AG20443 (cell line): Measurements from ENCODE around the gene TNFRSF13B.
A peak's percentile ranks its signal among the peaks of the same experiment; 100 is the strongest.
"Not testable (repeated sequence)": the region's sequence is repeated elsewhere in the genome, so short reads cannot be mapped to it uniquely, and the experiment has no call there.

Experiments
- DNase-seq: peaks from one replicate; pipeline ENCODE4 v3.0.0; 2012; ENCODE audit warnings: low spot score, mixed read lengths

Gene TNFRSF13B

GRCh38 chr17:16925461-16926060 is 46.4 kb downstream of the TNFRSF13B start:
- DNase-seq: no peak

DNA sequence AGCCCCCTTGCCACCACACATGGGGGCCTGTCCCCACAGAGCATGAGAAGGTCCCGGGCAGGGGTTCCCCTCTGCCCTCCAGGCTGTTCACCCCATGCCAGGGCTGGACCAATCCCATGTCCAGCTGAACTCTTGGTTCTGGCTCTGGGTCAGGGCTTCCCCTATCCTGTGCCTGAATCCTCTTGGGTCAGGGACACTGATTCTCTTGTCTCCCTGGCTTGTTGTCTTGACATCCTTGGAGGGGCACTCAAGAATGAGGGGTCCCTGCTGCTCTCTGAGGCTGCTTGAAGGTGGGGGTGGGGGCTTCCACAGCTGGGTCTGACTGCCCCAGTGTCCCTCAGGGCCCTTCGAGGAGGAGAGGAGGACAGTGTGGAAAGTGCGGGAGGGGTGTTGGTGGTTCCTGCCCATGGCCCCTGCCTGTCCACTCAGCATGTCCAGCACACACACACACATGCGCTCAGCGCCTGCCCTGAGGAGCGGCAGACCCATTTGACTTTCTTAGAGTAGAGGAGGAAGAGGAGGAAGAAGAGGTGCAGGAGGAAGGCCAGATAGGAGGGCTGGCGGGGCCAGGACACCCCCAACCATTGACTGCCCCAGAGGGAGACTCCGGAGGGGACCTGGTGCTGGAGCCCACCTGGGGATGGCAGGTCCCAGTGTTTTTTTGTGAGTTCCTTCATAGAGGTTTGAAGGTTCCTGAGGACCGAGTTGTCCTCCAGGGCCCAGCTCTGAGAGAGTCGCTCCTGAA is 47.0 kb downstream of the TNFRSF13B start:
- DNase-seq: no peak

GRCh38 chr17:16923904-16924695 is 47.8 kb downstream of the TNFRSF13B start:
- no peak for DNase-seq

DNA sequence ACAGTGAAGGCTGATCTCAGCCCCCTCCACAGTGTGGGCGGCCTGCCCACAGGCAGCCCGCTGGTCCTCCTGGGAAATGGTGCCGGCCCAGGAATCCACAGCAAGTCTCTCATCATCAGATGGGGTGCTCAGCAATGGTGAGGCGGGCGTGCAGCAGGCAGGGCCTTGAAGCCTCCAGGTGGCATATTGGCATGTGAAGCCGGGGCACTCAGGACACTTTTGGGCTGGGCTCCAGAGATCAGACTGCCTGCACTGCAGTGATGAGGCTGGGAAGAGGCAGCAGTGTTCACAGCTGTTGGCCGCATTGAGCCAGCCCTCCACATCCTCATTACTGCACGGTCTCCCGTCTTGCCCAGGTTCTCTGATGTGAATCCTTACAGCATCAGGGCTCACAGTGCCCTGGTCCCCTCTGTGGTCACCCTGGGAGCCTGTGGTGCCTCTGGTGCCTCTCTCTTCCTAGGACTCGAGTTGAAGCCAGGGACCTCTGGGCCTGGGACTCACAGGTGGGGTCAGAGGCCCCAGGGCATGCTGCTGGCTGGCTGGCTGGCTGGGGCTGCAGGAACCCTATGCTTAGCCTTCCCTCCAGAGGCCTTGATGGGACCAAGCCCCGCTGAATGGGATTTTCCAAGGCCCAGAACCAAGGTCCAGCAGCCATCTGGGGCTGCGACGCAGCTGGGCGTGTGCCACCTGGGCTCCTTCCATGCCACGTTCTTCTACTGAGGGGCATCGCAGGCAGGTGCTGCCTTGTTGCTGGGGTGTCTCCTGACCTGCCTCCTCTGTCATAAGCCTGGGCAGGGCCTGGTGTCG is 48.6 kb downstream of the TNFRSF13B start:
- no peak for DNase-seq

DNA sequence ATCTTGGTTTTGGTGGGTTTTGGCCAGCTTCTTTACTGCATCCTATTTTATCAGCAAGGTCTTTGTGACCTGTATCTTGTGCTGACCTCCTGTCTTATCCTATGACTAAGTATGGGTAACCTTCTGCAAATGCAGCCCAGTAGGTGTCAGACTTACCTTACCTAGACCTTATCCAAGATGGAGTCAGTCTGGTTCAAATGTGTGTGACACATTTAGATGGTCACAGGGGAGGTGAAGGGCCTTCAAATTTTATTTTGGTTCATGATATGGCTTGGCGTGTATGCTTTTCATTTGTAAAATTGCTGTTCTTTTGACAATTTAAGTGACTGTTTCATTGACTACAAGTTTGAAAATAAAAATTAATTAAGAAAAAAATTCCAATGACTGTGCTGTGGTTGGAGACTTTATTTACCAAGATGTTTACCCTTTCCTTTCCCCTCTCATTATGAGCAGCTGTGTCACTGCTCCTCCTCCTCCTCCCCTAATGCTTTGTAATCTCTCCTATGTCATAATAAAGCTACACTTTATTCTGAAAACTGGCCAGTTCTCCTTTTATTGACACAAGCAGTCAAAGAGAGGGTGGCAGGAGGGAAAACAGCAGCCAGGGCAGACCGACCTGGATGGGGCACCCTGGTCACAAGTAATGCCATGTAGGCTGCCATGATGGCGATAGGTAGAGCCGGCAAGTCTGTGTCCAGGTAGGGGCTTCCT is 49.4 kb downstream of the TNFRSF13B start:
- DNase-seq: no peak

DNA sequence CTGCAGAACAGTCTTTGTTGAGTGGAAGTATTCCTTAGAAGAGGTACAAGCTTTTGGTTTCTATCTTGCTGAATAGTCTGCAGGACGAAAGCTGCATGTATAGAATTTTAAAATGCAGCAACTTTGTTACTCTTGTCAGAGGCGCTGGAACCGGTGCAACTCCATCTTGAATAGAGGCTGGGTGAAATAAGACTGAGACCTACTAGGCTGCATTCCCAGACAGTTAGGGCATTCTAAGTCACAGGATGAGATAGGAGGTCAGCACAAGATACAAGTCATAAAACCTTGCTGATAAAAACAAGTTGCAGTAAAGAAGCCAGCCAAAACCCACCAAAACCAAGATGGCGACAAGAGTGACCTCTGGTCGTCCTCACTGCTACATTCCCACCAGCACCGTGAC is 50.5 kb downstream of the TNFRSF13B start:
- not testable (repeated sequence) for DNase-seq

GRCh38 chr17:16920628-16921020 is 51.3 kb downstream of the TNFRSF13B start:
- no peak for DNase-seq

DNA sequence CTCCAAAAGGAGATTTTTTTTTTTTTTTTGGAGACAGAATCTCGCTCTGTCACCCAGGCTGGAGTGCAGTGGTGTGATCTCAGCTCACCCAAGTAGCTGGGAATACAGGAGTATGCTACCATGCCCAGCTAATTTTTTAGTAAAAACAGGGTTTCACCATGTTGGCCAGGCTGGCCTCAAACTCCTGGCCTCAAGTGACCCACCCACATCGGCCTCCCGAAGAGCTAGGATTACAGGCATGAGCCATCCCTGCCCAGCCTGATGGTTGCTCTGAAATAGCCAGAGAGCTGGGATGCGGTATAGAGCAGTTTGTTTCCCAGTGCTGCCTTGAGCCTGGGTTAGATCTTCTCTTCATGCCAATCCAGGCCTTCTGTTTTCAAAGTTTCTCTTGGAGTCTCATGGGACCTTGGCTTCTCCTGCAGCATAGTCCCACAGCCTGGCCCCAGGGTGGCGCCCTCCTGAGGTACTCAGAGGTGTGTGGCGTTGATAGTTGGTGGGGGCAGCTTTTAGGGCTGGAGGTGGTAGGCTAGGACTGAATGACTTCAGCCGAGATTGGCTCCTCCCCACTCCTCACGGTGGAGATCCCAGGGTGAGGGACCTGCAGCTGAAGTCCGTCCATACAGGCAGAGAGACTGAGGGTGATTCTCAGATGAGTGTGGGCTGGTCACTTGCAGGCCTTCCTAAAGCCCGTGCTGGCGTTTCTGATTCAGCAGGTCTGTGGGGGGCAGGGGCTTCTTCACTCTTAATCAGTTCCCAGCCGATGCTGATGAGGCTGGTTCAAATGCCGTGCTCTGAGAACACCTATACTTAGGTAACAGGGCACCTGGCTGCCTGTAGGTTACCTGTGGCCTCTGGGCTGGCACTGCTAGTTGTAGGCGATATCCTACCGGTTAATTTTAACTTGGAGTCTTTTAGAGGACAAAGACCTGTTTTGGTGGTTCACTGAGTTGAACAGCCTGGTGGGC is 52.0 kb downstream of the TNFRSF13B start:
- DNase-seq: no peak

DNA sequence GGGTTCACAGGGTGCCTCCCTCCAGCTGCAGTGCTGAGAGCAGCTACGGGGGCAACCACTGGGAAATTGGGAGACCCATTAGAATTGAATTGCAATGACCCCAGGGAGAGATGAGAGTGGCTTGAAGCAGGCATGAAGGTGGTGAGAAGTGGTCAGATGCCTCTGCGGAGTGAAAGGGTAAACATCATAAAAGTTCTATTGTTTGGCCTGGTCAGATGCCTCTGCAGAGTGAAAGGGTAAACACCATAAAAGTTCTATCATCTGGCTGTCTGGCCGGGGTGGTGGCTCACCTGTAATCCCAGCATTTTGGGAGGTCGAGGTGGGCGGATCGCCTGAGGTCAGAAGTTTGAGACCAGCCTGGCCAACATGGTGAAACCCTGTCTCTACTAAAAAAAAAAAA is 53.5 kb downstream of the TNFRSF13B start:
- no peak for DNase-seq

DNA sequence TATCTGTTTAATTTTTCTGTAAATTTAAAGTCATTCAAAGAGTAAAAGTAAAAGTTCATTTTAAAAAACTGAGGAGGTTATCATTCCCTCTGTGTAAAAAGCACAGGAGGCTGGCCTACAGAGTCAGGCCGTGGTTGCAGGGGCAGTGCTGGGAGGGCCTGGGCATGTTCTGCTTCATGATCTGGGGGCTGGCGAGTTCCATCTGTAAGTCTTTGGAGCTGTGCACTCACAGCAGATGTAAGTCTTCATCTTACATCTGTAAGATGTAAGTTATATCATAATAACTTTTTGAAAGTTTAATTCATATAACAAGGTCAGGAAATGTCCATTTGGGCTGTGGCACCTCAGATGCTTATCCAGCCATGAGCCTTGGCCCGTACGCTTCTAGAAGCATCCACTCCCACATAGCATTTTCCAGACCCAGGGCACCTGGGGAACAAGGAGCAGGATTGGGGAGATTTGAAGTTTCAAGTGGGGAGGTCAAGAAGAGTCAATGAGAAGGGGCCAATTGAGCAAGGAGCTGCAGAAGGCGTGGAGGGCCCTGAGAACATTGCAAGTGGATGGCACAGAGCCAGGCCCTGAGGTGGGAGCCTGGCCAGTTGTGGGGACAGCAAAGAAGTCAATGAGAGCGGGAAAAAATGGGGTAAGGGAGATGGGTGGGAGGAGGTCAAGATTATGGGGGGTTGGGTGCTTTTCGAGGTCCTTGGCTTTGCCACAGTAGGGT is 54.1 kb downstream of the TNFRSF13B start:
- DNase-seq: no peak

GRCh38 chr17:16916557-16916920 is 55.4 kb downstream of the TNFRSF13B start:
- DNase-seq: no peak

DNA sequence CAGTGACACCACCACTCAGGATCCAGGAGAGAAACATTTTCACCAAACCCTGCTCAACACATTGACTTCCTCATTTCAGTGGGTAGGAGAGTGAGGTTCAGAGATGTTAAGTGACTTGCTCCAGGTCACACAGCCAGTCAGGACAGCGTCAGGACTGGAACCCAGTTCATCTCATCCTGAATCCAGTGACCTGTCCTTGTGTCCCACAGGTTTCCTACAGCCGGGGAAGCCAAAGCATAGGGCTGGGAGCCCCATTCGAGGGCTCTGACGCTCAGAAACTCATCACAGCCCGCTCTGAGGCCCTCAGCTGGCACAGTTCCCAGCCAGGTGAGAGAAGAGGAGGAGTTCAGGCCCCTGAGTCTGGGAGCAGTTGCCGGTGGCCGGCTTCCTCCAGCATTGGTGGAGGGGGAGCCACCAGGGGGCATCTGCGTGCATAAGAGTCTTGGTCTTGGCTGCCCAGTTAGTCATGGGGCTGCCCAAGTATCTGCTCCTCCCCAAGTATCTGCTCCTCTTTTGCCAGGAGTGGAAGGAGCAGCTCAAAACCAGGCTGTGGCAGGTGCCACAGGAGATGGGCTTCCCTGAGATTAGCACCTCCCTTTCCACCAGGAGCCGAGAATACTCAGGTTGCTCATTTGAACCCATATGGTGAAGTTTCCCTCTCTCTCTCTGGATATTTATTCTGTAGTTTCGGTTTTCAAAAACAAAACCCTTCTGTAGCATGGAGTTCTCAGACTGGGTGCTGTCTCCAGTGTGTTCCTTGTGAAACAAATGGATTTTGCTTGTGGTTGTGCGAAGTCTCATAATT is 56.0 kb downstream of the TNFRSF13B start:
- DNase-seq: peak; percentile 82

GRCh38 chr17:16913463-16913862 is 58.5 kb downstream of the TNFRSF13B start:
- DNase-seq: no peak

DNA sequence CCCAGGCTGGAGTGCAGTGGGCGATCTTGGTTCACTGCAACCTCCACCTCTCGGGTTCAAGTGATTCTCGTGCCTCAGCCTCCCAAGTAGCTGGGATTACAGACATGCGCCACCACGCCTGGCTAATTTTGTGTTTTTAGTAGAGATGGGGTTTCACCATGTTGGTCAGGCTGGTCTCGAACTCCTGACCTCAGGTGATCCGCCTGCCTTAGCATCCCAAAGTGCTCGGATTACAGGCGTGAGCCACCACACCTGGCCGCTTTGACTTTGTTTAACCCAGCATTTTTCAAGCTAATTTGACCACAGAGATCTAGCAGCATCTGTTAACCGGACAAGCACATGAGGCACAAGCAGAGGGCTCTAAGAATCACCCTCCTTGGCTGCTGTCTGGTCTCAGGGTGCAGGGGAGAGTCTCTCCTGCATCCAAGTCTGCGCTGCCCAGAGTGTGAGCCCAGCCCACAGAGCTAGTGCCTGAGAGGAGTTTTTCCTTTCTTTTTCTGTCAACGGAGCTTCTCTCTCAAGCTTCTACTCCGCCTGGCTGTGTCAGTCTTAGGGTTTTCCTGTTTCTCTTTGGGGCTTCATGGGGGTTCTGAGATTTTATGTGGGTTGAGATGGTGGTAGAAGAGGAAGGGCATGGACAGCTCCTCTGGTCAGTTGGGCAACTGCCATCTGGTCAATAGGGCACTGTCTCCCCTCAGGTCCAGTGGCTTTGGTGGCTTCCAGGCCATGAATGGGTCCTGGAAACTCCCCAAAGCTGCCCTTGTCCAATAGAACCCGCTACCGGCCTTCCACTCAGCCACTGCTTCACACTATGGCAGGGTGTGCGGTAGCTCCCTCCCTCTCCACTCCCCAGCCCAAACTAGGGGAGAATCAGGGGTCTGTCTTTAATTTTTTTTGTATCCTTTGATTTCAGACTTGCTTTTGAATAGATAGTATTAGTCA is 59.6 kb downstream of the TNFRSF13B start:
- DNase-seq: no peak

DNA sequence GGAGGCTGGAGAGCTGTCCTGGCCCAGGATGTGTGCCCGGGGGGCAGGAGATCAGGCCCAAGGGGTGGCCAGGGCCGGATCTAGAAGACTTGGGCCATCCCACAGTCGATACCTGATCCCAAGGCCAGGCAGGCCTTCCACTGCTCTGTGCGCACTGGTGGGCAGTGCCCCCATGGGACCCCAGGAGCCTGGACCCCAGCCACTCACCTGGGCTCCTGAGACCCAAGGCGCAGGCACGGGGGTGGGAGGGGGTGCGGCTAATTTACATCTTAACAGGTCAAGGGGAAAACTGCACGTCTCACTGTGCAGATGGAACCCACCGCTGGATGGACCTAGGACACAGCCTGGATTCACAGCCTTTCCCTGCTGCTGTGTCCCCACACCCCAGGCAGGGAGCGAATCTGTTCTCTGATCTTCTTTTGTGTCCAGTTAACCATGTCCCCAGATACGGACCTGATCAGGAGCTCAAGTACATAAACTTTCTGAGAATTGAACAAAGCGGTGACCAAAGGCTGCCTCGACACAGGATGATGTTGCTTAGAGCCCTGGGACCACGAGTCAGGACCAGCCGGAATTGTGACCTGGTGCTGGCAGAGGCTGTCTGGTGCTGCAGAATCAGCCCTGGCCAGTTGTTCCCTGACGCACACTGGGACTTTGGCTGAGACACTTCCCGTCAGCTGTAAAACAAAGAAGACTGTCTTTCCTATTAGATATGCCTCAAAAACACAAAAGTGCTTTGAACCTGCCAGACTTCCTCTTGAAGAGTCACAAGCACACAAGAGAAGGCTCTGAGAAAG is 60.6 kb downstream of the TNFRSF13B start:
- no peak for DNase-seq

DNA sequence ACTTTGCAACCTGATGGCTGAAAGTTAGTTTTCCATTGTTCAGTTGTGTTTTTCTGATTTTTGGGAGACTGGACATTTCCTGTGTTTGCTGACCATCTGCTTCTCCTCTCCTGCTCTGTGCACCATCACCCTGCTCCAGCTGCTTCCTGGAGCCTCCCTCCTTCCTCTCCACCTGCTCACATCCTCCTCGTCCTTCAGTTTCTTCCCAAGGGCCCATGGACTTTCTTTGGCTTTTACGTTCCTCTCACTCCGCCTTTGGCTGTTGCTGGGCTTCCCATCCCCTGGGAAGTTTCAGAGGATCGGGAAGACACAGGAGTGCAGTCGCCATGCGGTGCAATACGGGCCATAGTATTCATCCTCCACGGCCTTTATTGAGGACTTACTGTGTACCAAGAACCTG is 61.6 kb downstream of the TNFRSF13B start:
- DNase-seq: no peak
